ENCODE measurements around the gene TFR2.

TFR2 gene

GRCh38 chr7:100572281-100572948 lies 68.9 kb downstream of the TFR2 start:
- no peak for DNase-seq

DNA sequence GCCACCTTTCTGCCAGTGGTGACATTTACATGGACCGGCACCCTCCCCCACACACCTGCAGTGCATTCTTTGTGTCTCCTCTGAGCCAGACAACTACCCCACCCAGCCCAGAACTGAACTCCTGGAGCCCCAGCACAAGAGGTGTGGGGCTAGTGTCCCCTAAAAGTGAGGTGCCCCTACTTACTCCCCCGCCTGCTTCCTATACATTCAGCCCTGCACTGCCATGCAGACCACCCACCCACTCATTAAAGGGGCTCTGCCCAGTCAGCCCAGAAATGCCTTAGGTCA lies 69.6 kb downstream of the TFR2 start:
- no peak for DNase-seq

- DNase-seq = no peak
Measured at GRCh38 chr7:100570954-100571828, 70.2 kb downstream of the TFR2 start.
